HG02610 (cell line): ENCODE results near the gene KRT76.

Experiments used
- ATAC-seq: cut with Tn5 transposase; IDR thresholded peaks from one replicate; pipeline ENCODE4 v1.9.1; 2021; ENCODE audit warnings: mild to moderate bottlenecking, moderate library complexity; ENCODE audit not compliant: unreplicated experiment

KRT76 gene

GRCh38 chr12:52813203-52813819, 36.2 kb upstream of the KRT76 start:
- ATAC-seq = no peak

- ATAC-seq = no peak
Observed at GRCh38 chr12:52812749-52813148, 35.6 kb upstream of the KRT76 start.

GRCh38 chr12:52812073-52812400, 34.9 kb upstream of the KRT76 start:
- ATAC-seq = no peak

GRCh38 chr12:52811191-52812072, 34.3 kb upstream of the KRT76 start:
- ATAC-seq = no peak

GRCh38 chr12:52810554-52810953, 33.4 kb upstream of the KRT76 start:
- ATAC-seq = no peak

- no peak for ATAC-seq
Observed at GRCh38 chr12:52809166-52809565, 32.0 kb upstream of the KRT76 start.

- no peak for ATAC-seq
Observed at GRCh38 chr12:52808573-52809160, 31.5 kb upstream of the KRT76 start.

- ATAC-seq = no peak
Observed at GRCh38 chr12:52807544-52808470, 30.7 kb upstream of the KRT76 start.

- no peak for ATAC-seq
Observed at GRCh38 chr12:52806821-52807543, 29.8 kb upstream of the KRT76 start.

- ATAC-seq = no peak
Observed at GRCh38 chr12:52806169-52806811, 29.1 kb upstream of the KRT76 start.

- no peak for ATAC-seq
Observed at GRCh38 chr12:52805739-52806138, 28.6 kb upstream of the KRT76 start.

- ATAC-seq = no peak
Observed at GRCh38 chr12:52805000-52805399, 27.9 kb upstream of the KRT76 start.

- ATAC-seq = no peak
Observed at GRCh38 chr12:52802442-52802841, 25.3 kb upstream of the KRT76 start.

GRCh38 chr12:52801773-52802172, 24.6 kb upstream of the KRT76 start:
- ATAC-seq = no peak

GRCh38 chr12:52800259-52800917, 23.2 kb upstream of the KRT76 start:
- no peak for ATAC-seq

- ATAC-seq = no peak
Observed at GRCh38 chr12:52799505-52800211, 22.5 kb upstream of the KRT76 start.

GRCh38 chr12:52798671-52799504, 21.7 kb upstream of the KRT76 start:
- ATAC-seq = no peak
